DOHH2 (cell line): ENCODE data around the gene ABHD17C.

Experiments
- H3F3A ChIP-seq: fragments of 200-600 bp; sonication (generic), shearing (Covaris generic); 2 replicates; pipeline ENCODE4 v1.6.0; 2016; ENCODE audit warnings: antibody characterized with exemption, mild to moderate bottlenecking; ENCODE audit not compliant: control insufficient read depth, insufficient read depth
- H3K27ac ChIP-seq: fragments of 200-600 bp; sonication (generic); 2 replicates; pipeline ENCODE4 v1.5.1; 2014; ENCODE audit warnings: low read depth, mild to moderate bottlenecking, low read length, moderate library complexity
- H3K27me3 ChIP-seq: fragments of 200-600 bp; sonication (generic); 2 replicates; pipeline ENCODE4 v1.6.1; 2014; ENCODE audit warnings: mild to moderate bottlenecking, low read length, mixed read lengths; ENCODE audit not compliant: control insufficient read depth
- H3K36me3 ChIP-seq: fragments of 200-600 bp; sonication (generic); 2 replicates; pipeline ENCODE4 v1.6.1; 2014; ENCODE audit warnings: mild to moderate bottlenecking, low read length, moderate library complexity, mixed read lengths; ENCODE audit not compliant: control insufficient read depth
- H3K4me1 ChIP-seq: fragments of 200-600 bp; sonication (generic); 2 replicates; pipeline ENCODE4 v1.6.1; 2014; ENCODE audit warnings: mild to moderate bottlenecking, low read length, mixed read lengths; ENCODE audit not compliant: control insufficient read depth
- H3K4me2 ChIP-seq: fragments of 200-600 bp; sonication (generic); 2 replicates; pipeline ENCODE4 v1.6.0; 2014; ENCODE audit warnings: mild to moderate bottlenecking, low read length, moderate library complexity
- H3K4me3 ChIP-seq: fragments of 200-600 bp; sonication (generic); 2 replicates; pipeline ENCODE4 v1.5.1; 2014; ENCODE audit warnings: mild to moderate bottlenecking, low read length, mixed read lengths
- H3K79me2 ChIP-seq: fragments of 200-600 bp; sonication (generic); 2 replicates; pipeline ENCODE4 v1.6.1; 2014; ENCODE audit warnings: mild to moderate bottlenecking, low read length, mixed read lengths; ENCODE audit not compliant: control insufficient read depth
- H3K9me2 ChIP-seq: fragments of 200-600 bp; sonication (generic); replicated peaks from 2 replicates; pipeline ENCODE4 v1.6.1; 2014; ENCODE audit warnings: mild to moderate bottlenecking, low read length, mixed read lengths; ENCODE audit not compliant: control insufficient read depth
- H3K9me3 ChIP-seq: fragments of 200-600 bp; sonication (generic); 2 replicates; pipeline ENCODE4 v1.6.1; 2014; ENCODE audit warnings: antibody characterized with exemption, low read length, mixed read lengths; ENCODE audit not compliant: control insufficient read depth, insufficient read depth
- H4K20me1 ChIP-seq: fragments of 200-600 bp; sonication (generic); 2 replicates; pipeline ENCODE4 v1.6.0; 2014; ENCODE audit warnings: low read depth, mild to moderate bottlenecking, antibody characterized with exemption, low read length, moderate library complexity; ENCODE audit not compliant: control insufficient read depth, insufficient read depth
- EZH2phosphoT487 ChIP-seq: fragments of 200-600 bp; sonication (generic); IDR thresholded peaks from 2 replicates; pipeline ENCODE4 v1.6.1; 2017; ENCODE audit warnings: borderline replicate concordance, mild to moderate bottlenecking, antibody characterized with exemption, low read length, moderate library complexity, mixed read lengths
- TF ChIP-seq, protein P1 (sequence below): fragments of 200-600 bp; sonication (generic); IDR thresholded peaks from one replicate; pipeline ENCODE4 v1.5.1; 2014; ENCODE audit warnings: antibody characterized with exemption, mild to moderate bottlenecking, low read depth, low read length; ENCODE audit not compliant: poor library complexity, severe bottlenecking

Gene ABHD17C

DNA sequence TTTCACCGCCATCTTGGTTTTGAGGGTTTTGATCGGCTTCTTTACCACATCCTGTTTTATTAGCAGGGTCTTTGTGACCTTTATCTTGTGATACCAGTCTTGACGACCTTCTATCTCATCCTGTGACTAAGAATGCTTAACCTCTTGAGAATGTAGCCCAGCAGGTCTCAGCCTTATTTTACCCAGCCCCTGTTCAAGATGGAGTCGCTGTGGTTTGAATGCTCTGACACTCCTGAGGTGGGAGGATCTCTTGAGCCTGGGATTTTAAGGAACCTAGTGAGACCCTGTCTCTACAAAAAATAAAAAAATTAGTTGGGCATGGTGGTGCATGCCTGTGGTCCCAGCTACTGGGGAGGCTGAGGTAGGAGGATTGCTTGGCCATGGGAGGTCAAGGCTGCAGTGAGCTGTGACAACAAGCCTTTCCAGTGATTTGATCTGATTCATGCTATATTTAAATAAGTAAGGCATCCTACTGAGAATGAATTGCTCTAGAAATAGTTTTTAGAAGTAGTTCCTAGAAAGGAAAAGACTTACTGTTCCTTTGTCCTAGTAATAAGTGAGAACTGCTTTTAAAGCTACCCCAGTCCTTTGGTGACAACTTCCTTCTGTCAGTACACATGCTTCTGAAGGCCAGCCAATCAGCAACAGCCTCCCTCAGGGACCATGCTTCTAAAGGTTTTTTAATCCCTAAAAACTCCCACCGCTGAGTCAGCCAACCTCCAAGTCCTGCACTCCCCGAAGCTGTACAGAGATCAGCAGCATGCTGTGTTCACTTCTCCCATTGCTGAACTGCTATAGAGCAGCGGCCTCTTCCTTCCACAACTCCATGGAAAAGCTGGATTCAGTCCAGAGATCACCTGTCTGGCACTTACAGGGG, 75.0 kb downstream of the ABHD17C start:
- H4K20me1 ChIP-seq = no peaks in the 10 kb centered on the region
- TF ChIP-seq EZH2phosphoT487 = no peak
- TF ChIP-seq, protein P1, sequence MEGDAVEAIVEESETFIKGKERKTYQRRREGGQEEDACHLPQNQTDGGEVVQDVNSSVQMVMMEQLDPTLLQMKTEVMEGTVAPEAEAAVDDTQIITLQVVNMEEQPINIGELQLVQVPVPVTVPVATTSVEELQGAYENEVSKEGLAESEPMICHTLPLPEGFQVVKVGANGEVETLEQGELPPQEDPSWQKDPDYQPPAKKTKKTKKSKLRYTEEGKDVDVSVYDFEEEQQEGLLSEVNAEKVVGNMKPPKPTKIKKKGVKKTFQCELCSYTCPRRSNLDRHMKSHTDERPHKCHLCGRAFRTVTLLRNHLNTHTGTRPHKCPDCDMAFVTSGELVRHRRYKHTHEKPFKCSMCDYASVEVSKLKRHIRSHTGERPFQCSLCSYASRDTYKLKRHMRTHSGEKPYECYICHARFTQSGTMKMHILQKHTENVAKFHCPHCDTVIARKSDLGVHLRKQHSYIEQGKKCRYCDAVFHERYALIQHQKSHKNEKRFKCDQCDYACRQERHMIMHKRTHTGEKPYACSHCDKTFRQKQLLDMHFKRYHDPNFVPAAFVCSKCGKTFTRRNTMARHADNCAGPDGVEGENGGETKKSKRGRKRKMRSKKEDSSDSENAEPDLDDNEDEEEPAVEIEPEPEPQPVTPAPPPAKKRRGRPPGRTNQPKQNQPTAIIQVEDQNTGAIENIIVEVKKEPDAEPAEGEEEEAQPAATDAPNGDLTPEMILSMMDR = no peak
- 0 out of 2 replicates have a peak, but pooled peaks cover 2% of the 10 kb centered on the region for H3K27me3 ChIP-seq
- no peak overlapping the region for H3K4me3 ChIP-seq
- no peaks in the 10 kb centered on the region for H3K79me2 ChIP-seq
- no peak overlapping the region for H3K27ac ChIP-seq
- no peaks in the 10 kb centered on the region for H3K4me1 ChIP-seq
- no peaks in the 10 kb centered on the region for H3K36me3 ChIP-seq
- H3K4me2 ChIP-seq = no peak overlapping the region
- no peaks in the 10 kb centered on the region for H3K9me2 ChIP-seq
- H3F3A ChIP-seq = no peaks in the 10 kb centered on the region
- no peaks in the 10 kb centered on the region for H3K9me3 ChIP-seq

DNA sequence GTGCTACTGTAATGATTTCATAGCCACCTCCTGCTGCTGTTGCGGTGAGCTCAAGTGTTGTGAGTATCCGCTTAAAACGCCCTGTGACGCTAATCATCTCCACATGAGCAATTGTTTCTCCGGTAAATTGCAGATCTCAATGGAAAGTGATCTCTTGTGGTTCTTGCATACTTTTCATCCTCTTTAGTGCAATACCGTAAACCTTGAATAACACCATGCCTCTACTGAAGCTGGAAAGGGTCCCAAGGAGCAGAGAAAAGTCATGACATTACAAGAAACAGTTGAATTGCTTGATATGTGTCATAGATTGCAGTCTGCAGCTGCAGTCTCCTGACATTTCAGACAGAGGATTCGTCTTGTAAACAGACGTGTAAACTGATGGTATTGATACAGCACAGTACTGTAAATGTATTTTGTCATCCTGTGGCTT, 78.0 kb downstream of the ABHD17C start:
- Histone ChIP-seq H3K9me2 (no peaks in the 10 kb centered on the region), H3K4me2 (no peak overlapping the region), H3K36me3 (no peaks in the 10 kb centered on the region), H3K27ac (no peak overlapping the region), H3K27me3 (peaks cover 6% of the 10 kb centered on the region; the same call in 1 of the 2 replicates), H4K20me1 (no peaks in the 10 kb centered on the region), H3K4me1 (no peaks in the 10 kb centered on the region), H3K9me3 (no peaks in the 10 kb centered on the region), H3K79me2 (no peaks in the 10 kb centered on the region), H3F3A (no peaks in the 10 kb centered on the region), H3K4me3 (no peak overlapping the region)
- TF ChIP-seq, protein P1 = no peak
- TF ChIP-seq EZH2phosphoT487 = no peak

DNA sequence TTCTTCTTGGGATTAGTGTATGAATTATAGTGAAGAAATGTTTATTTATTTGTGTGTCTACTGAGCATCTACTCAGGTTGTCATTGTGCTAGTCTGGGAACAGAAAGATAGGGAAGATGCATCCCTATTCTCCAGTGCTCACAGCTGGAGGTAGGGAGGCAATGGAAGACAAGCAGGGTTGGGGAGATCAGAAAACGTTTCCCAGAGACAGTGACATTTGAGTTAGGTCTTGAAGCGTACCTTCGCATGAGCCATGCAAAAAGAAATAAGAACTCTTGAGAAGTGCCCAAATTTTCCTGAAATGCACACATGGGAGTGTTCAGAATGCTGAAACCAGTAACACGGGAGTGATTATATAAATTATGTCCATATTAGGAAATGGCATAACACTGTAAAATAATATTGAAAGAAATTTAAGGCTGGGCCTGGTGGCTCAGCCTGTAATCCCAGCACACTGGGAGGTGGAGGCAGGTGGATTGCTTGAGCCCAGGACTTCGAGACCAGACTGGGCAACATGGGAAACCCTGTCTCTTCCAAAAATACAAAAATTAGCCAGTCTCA, 78.8 kb downstream of the ABHD17C start:
- Histone ChIP-seq H3K4me3 (no peak overlapping the region), H3K36me3 (no peaks in the 10 kb centered on the region), H4K20me1 (no peaks in the 10 kb centered on the region), H3K27me3 (peaks cover 9% of the 10 kb centered on the region; the same call in 1 of the 2 replicates), H3K9me3 (no peaks in the 10 kb centered on the region), H3K4me1 (no peaks in the 10 kb centered on the region), H3K9me2 (no peaks in the 10 kb centered on the region), H3F3A (no peaks in the 10 kb centered on the region), H3K79me2 (no peaks in the 10 kb centered on the region), H3K27ac (no peak overlapping the region), H3K4me2 (no peak overlapping the region)
- no peak for TF ChIP-seq EZH2phosphoT487
- TF ChIP-seq, protein P1 = no peak
